BJ (cell line): Measurements from ENCODE around the gene UXS1. TPM values are rescaled to one million over a fixed set of nuclear protein-coding genes. Genes with fewer than 3 reads are reported as not detected.

ENCODE experiments used
- CTCF ChIA-PET: fragments of 350-600 bp; formaldehyde crosslinking; extraction: SDS; loops from one replicate; lab custom pipeline; 2021; ENCODE audit warnings: antibody characterized with exemption, inconsistent platforms; lab: Yijun Ruan, JAX
- POLR2A ChIA-PET: fragments of 300-600 bp; sonication (Branson Sonifier 250); formaldehyde crosslinking; extraction: SDS; loops from one replicate; lab custom pipeline; 2021; ENCODE audit warnings: antibody characterized with exemption; lab: Charles Lee
- DNase-seq: peaks from one replicate; pipeline ENCODE4 v3.0.0-alpha.2; 2011; ENCODE audit warnings: low read depth
- H3K27me3 ChIP-seq: 2 replicates; pipeline ENCODE4 v1.6.0; 2011; ENCODE audit warnings: low read length; ENCODE audit not compliant: control insufficient read depth, insufficient read depth
- H3K36me3 ChIP-seq: 2 replicates; pipeline ENCODE4 v1.5.1; 2011; ENCODE audit warnings: low read length; ENCODE audit not compliant: control insufficient read depth, insufficient read depth
- H3K4me3 ChIP-seq: 2 replicates; pipeline ENCODE4 v1.5.1; 2011; ENCODE audit warnings: low read depth, mild to moderate bottlenecking, control low read depth, low read length
- polyA plus RNA-seq: library from polyadenylated mRNA; depleted of rRNA; stranded (reverse); fragments of >200 nt; gene quantifications from 2 replicates; pipeline ENCODE4 v1.2.3, GENCODE V29; 2011
- TF ChIP-seq, protein P1 (sequence below): IDR thresholded peaks from 2 replicates; pipeline ENCODE4 v1.5.1; 2011; ENCODE audit warnings: low read depth, mild to moderate bottlenecking, control low read depth, inconsistent platforms, low read length, moderate library complexity; ENCODE audit not compliant: insufficient read depth

The UXS1 gene
- polyA plus RNA-seq, 1 experiment: 46.3 TPM

DNA sequence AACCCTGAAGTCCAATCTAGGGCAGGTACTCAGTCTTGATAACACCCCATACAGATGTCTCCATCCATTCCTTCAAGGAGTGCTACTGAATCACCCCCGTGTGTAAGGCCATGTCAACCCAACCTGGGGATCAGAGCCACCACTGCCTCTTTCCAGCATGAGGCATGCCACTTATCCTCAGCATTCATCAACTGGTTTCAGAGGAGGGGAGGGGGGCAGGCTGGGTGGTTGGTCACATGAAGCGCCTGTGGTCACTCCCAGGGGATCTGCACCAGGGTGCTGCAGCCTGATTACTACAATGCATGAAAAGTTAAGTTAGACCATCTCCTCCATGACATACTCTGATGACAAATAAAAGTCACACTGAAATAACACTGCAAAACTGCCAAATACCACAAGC lies 65.0 kb downstream of the UXS1 start:
- Histone ChIP-seq H3K27me3 (no peaks in the 10 kb centered on the region), H3K4me3 (no peak overlapping the region), H3K36me3 (peaks cover 1% of the 10 kb centered on the region; the same call in 1 of the 2 replicates)
- ChIA-PET CTCF (no interaction called here), POLR2A (no interaction called here)
- TF ChIP-seq, protein P1, sequence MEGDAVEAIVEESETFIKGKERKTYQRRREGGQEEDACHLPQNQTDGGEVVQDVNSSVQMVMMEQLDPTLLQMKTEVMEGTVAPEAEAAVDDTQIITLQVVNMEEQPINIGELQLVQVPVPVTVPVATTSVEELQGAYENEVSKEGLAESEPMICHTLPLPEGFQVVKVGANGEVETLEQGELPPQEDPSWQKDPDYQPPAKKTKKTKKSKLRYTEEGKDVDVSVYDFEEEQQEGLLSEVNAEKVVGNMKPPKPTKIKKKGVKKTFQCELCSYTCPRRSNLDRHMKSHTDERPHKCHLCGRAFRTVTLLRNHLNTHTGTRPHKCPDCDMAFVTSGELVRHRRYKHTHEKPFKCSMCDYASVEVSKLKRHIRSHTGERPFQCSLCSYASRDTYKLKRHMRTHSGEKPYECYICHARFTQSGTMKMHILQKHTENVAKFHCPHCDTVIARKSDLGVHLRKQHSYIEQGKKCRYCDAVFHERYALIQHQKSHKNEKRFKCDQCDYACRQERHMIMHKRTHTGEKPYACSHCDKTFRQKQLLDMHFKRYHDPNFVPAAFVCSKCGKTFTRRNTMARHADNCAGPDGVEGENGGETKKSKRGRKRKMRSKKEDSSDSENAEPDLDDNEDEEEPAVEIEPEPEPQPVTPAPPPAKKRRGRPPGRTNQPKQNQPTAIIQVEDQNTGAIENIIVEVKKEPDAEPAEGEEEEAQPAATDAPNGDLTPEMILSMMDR: no peak
- no peak for DNase-seq

DNA sequence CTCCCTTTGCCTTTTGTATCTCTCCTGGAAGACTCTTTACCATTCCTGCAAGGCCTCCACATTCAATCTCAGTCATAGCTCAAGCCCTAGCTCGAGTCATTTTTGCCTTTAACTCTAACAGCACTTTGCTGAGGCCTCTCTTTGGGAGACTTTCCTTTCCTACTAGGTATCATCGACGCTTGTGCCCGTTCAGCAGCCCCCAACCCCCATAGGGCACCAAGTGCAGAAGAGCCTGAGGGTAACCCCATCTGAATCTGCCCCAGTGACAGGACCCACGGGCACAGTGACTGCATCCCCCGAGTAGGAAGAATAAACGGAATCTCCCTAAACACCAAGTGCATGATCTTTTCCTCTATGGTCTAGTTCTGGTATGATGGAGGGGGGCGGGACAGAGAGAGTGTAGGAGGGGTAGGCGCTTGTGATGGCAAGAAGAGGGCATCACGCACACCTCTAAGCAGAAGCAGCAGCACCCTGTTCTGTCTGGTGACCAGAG lies 66.3 kb downstream of the UXS1 start:
- peaks cover 1% of the 10 kb centered on the region; the same call in 1 of the 2 replicates for H3K36me3 ChIP-seq
- no peak for DNase-seq
- H3K27me3 ChIP-seq: no peaks in the 10 kb centered on the region
- ChIA-PET POLR2A (no interaction called here), CTCF (no interaction called here)
- TF ChIP-seq, protein P1: no peak
- no peak overlapping the region for H3K4me3 ChIP-seq

DNA sequence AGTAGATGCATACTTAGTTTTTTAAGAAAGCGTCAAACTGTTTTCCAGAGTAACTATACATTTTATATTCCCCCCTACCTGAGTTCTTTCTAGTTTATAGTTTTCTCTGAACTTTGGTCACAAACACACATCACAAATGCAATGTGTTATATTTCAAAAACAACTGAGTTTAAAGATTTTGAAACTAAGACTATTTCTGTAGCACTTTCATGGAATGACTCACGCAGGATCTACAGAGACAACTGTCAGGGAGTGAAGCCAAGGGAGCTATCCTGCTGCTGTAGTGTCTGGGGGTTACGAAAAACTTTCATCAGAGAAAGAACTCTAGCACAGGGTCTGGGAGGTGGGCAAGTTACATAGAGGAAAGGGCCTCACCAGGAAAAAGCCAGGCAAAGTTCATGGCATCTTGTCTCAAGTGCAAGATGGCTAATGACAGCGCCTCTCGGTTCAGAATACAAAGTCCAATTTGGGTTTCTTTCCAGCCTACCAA lies 66.8 kb downstream of the UXS1 start:
- H3K27me3 ChIP-seq: no peaks in the 10 kb centered on the region
- CTCF ChIA-PET: no interaction called here
- TF ChIP-seq, protein P1: no peak
- DNase-seq: no peak
- POLR2A ChIA-PET: no interaction called here
- peaks cover 1% of the 10 kb centered on the region; the same call in 1 of the 2 replicates for H3K36me3 ChIP-seq
- H3K4me3 ChIP-seq: no peak overlapping the region

DNA sequence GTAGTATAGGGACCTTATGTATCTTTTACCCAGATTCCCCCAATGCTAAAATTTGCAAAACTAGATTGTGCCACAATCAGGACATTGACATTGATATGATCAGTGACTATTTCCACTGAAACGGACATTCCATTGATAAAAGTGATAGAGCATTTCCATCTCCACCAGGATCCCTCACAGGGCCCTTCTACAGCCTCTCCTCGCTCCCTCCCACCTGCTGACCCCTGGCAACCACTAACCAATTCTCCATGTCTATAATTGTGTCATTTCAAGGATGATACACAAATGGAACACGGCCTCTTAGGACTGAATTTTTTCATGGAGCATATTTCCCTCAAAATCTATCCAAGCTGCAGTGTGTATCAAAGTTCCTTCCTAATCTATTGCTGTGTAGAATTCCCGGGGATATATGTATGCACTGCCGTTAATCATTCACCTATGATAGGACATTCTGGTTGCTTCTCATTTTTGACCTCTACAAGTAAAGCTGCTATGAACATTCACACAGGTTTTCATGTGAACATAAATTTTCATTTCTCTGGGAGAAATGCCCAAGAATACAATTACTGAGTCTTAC lies 67.3 kb downstream of the UXS1 start:
- CTCF ChIA-PET: no interaction called here

DNA sequence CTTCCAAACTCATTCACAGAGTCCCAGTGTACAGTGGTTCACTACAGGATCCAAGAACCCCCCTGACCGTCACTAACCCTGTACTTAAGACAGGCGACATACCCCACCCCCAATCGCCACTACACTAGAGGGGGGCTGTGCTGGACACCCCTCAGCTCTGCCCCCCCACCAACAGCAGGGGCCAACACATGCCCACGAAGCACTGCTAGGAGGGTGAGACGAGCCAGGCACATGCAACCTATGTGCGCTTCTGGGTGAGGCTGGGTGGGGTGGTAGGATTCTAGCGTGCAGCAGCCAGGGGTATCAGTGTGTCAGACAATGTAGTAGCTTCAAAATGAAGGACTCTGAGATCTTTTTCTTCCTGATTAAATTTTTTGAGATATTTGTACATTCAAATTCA lies 67.8 kb downstream of the UXS1 start:
- CTCF ChIA-PET: no interaction called here
- H3K4me3 ChIP-seq: no peak overlapping the region
- POLR2A ChIA-PET: no interaction called here
- no peak for DNase-seq
- H3K27me3 ChIP-seq: no peaks in the 10 kb centered on the region
- TF ChIP-seq, protein P1: no peak
- H3K36me3 ChIP-seq: peaks cover 4% of the 10 kb centered on the region; the same call in 1 of the 2 replicates

More for the DNA sequence above, 67.3 kb downstream of the UXS1 start:
- H3K4me3 ChIP-seq: no peak overlapping the region
- TF ChIP-seq, protein P1: no peak
- H3K36me3 ChIP-seq: peaks cover 2% of the 10 kb centered on the region; the same call in 1 of the 2 replicates
- no peak for DNase-seq
- no peaks in the 10 kb centered on the region for H3K27me3 ChIP-seq
- POLR2A ChIA-PET: no interaction called here
